Ishikawa (cell line): ENCODE measurements around the gene NUDT9.

Experiments
- EGR1 ChIP-seq: IDR thresholded peaks from 2 replicates; pipeline ENCODE4 v1.6.1; 2012
- EP300 ChIP-seq: IDR thresholded peaks from 2 replicates; pipeline ENCODE4 v1.6.1; 2012; ENCODE audit warnings: borderline replicate concordance
- FOXM1 ChIP-seq: IDR thresholded peaks from 2 replicates; pipeline ENCODE4 v1.6.1; 2012; ENCODE audit warnings: low read depth, borderline replicate concordance
- TAF1 ChIP-seq: IDR thresholded peaks from 2 replicates; pipeline ENCODE4 v1.6.1; 2012; ENCODE audit warnings: low read depth, mild to moderate bottlenecking
- TCF12 ChIP-seq: IDR thresholded peaks from 2 replicates; pipeline ENCODE4 v1.6.1; 2012; ENCODE audit warnings: low read depth
- TEAD4 ChIP-seq: IDR thresholded peaks from 2 replicates; pipeline ENCODE4 v1.6.1; 2012
- USF1 ChIP-seq: IDR thresholded peaks from 2 replicates; pipeline ENCODE4 v1.6.1; 2012

DNA sequence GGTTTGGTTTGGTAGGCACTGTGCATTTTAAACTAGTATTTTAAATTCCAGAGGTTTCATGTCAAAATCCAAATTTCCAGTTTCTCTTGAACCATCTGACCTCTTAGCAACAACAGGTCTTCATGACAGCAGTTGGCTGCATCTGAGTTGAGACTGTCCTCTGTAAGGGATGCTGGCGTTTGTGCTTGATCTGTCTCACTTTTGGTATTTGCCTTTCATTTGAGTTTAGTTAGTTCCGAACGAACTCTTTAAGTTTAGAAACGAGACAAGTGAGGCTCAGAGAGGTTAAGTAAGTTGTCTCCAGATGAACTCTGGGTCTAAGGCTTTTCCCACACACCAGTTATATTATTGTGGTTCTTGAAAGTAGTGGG lies 77.7 kb downstream of the NUDT9 start:
- TF ChIP-seq FOXM1: no peak
- no peak for TF ChIP-seq EP300
- TF ChIP-seq TCF12: no peak
- no peak for TF ChIP-seq TEAD4
- no peak for TF ChIP-seq TAF1
- no peak for TF ChIP-seq EGR1
- no peak for TF ChIP-seq USF1
